Astrocyte of the hippocampus (primary cell): ENCODE results near the gene SPG11.

Experiments used
- DNase-seq: peaks from one replicate; pipeline ENCODE4 v3.0.0; 2011; ENCODE audit warnings: low read depth, low spot score

SPG11 gene

DNA sequence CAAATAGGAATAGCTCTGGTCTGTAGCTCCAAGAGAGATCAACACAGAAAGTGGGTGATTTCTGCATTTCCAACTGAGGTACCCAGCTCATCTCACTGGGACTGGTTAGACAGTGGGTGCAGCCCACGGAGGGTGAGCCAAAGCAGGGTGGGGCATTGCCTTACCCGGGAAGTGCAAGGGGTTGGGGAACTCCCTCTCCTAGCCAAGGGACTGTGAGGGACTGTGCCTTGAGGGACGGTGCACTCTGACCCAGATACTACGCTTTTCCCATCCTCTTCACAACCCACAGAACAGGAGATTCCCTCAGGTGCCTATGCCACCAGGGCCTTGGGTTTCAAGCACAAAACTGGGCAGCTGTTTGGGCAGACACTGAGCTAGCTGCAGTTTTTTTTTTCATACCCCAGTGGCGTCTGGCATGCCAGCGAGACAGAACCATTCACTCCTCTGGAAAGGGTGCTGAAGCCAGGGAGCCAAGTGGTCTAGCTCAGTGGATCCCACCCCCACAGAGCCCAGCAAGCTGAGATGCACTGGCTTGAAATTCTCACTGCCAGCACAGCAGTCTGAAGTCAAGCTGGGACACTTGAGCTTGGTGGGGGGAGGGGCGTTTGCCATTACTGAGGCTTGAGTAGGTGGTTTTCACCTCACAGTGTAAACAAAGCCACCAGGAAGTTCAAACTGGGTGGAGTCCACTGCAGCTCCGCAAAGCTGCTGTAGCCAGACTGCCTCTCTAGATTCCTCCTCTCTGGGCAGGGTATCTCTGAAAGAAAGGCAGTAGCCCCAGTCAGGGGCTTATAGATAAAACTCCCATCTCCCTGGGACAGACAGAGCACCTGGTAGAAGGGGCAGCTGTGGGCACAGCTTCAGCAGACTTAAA, 19.6 kb upstream of the SPG11 start:
- peak; percentile 40 for DNase-seq

GRCh38 chr15:44682211-44682610, 18.7 kb upstream of the SPG11 start:
- no peak for DNase-seq

DNA sequence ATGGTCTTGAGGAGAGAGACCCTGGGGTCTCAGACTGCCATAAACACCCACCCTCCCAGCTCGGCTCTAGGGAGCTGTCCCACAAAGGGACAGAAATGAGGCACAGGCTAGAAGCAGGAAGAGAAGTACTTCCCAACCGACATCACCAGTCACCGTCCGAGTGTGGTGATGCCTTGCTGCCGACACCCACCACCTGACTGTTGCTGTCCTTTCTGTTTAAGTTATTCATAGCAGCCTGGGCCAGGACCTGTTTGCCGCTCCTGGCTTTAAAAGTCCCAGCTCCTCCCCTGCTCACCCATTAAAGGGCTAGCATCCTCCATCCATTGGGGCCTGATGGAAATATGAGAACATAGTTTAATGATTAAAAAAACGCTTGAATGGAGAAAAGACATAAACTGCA, 13.2 kb upstream of the SPG11 start:
- DNase-seq = no peak

DNA sequence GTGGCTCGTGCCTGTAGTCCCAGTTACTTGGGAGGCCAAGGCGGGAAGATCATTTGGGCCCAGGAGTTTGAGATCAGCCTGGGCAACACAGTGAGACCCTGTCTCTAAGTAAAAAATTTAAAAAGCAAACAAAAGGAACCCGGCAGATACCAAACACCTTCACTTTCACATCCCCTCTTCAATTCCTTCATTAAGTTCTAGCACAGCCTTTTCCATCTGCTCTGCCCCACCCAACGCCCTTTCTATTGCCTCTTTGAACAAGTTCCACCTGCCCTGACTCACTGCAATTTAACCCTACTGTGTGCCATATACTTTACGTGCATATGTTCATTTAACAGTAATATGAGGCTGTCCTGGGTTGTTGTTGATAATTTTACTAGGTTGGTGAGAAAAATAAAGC, 12.4 kb upstream of the SPG11 start:
- no peak for DNase-seq

DNA sequence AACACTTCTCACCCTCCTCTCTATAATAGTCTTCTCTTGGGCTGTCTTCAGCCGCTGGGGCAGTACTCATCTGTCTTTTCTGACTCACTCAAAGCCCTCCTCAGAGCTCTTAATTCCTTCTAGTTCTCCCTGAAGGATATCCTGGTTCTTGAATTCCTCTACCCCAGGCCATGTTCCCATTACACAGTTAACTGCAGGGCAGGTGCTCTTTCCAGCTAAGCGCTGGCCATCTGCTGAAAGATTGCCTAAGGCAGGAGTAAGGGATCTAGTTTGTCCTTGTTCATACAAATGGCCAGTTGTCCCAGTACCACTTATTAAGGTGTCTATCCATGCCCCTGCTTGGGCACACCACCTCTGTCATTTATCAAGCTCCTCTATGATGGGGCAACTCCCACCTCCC, 10.2 kb upstream of the SPG11 start:
- DNase-seq = no peak

DNA sequence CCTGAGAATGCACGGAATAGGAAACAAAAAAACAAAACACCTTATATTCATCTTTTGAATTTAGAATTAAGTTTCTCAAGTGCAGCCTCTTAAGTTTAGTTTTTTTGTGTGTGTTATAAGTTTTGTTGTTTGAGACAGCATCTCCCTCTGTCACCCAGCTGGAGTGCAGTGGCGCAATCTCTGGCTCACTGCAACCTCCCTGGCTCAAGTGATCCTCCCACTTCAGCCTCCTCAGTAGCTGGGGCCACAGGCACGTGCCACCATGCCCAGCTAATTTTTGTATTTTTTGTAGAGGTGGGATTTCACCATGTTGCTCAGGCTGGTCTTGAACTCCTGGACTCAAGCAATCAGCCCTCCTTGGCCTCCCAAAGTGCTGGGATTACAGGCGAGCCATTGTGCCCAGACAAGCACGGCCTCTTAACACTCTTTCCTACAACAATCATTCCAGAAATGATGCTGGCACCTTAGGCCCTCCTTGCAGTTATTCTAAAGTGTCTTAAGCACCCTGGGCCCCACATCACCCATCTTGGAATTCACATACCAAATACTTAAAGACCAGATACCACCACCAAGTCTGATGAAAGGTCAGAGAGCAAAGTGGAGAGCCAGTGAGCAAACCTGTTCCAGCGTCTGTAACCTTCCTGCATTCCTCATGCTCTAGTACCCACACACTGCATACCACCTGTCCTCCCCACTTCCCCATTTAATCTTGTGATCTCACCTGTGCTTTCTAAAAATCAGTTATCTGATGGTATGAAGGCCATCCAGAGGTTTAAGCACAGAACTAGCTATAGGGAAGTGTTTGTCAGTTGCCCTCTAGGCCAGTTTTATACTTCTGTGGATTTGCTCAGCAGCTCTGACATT, 6.9 kb upstream of the SPG11 start:
- no peak for DNase-seq

- DNase-seq = no peak
Observed at GRCh38 chr15:44668921-44669320, 5.5 kb upstream of the SPG11 start.

GRCh38 chr15:44667039-44667360, 3.5 kb upstream of the SPG11 start:
- no peak for DNase-seq

GRCh38 chr15:44666210-44667038, 3.0 kb upstream of the SPG11 start:
- DNase-seq = no peak

- peak; percentile 79 for DNase-seq
Observed at GRCh38 chr15:44662478-44663409, 718 bp downstream of the SPG11 start.

DNA sequence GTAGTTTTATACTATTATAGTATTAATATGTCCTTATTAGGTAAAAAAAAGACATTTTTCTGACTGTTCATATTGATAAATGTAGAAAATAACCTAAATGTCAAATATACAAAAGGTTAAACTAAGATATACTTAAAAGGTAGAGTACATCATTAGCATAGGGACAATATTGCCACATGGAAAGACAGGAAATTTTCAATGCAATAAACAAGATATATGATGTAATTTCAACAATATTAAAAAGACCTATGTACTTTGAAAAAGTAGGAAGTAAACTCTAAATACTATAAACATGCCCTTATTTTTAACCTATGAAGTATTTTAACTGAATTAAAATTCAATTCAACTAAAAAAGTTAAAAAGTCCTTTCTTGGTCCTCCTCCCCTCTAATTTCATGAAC, 1.9 kb downstream of the SPG11 start:
- no peak for DNase-seq

DNA sequence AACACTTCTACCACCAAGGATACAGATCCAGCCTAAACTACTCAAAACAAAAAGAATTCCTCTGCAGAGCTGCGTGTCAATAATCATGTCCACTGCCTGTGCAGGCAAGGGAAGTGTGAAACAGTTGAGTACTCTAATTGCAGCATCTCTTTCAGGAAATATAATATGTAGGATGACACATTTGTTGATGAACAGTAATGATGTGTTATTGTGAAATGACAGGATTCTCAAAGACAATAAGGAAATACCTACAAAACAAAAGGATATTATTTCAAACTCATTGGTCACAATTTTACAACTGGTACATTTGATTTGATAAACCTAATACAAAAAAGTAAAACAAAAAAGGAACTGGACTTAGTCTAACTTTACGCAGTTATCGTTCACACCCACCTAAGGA, 4.4 kb downstream of the SPG11 start:
- no peak for DNase-seq

DNA sequence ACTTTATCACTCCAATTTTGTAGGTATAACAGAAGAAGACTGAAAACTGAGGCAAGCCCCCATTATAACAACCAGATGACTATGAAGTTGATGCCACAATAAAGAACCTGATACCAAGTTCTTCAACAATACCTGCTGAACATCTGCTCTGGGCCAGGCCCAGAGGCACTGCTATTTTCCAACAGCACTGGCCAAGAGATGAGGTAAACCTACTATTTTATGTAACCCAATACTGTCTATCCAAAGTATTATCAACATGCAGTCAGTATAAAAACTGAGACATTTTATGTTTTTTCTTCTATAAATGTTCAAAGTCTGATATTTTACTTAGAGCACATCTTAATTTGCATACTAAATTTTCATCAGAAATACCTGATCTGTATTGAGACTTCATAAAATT, 6.1 kb downstream of the SPG11 start:
- no peak for DNase-seq

DNA sequence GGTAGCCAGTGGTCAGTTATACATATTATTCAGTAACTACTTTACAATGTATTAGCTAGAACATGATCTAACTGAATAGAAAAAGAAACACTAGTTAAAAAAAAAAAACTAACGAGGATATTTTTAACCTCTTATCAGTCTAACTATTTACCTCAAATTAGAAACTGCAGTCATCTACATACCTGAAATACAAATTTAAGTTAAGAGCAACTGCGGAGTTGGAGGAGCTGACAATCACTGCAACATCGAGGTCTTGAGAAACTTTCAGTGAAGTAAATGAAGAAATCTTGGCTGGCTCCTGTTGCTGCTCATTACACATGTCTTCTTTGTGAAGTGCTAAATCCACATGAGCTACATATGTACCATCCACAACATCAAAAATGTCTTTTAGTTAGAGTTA, 6.5 kb downstream of the SPG11 start:
- no peak for DNase-seq

DNA sequence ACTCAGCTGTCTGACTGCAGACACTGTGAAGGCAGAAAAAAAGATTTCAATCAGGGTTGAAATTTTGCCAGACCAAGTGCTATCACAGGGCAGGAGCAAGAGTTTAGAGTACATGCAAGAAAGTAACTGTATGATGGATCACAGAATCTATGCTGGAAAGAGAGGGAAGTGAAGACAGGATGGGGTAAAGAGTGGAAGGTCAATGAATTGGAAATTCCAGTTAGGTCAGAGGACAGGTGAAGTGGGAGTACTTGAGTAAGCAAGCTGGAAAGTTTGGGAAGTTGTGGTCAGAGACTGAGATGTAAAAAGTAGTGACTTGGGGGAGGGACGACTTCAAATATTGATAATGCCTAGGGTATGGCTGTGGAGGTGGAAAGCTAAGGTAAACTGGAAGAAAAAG, 7.2 kb downstream of the SPG11 start:
- no peak for DNase-seq

DNA sequence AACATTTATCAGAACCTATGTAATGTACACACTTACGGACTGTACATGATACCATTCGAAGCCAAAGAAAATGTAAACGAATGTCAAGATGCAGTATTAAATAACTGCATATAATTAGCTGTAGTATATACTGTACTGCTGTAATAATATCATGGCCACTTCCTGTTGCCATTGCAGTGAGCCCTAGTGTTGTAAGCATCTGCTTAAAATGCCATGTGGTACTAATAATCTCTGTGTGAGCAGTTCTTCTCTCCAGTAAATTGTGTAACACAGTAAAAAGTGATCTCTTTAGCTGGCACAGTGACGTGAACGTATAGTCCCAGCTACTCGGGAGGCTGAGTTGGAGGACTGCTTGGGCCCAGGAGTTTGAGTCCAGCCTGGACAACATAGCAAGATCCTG, 8.6 kb downstream of the SPG11 start:
- no peak for DNase-seq

GRCh38 chr15:44647637-44648036, 15.8 kb downstream of the SPG11 start:
- no peak for DNase-seq

DNA sequence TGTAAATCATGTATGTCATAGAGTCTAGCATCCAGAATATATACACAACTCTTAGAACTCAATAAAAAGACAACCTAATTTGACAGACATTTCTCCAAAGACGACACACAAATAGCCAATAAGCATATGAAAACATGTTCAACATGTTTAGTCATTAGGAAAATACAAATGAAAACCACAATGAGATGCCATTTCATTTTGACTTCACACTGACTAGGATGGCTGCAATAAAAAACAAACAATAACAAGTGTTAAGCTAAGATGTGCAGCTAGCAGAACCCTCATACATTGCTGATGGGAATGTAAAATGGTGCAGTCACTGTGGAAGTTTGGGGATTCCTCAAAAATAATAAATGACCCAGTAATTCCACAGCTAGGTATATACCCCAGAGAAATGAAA, 16.4 kb downstream of the SPG11 start:
- DNase-seq = no peak

- DNase-seq = no peak
Observed at GRCh38 chr15:44646460-44646859, 17.0 kb downstream of the SPG11 start.

DNA sequence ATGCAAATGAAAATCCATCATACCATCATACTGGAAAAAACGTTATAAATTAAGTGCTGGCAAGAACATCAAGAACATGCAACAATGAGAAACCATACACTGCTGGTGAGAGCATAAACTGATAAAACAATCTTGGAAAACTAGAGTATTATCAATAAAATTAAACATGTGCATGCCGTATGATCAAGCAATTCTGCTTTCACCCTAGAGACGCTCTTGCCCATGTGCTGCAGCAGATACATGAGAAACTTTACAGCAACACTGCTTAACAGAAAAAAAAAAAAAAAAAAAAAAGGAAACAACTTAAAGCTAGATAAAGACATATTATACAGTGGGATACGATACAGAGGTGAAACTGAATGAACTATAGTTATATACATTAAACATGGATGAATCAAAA, 21.8 kb downstream of the SPG11 start:
- DNase-seq = no peak

GRCh38 chr15:44636976-44637375, 26.5 kb downstream of the SPG11 start:
- no peak for DNase-seq
